GM12892 (cell line): ENCODE results near the gene RBMS1.

Source experiments
- POLR2A ChIP-seq: IDR thresholded peaks from 2 replicates; pipeline ENCODE4 v1.6.1; 2011; ENCODE audit warnings: low read depth, low read length, control low read depth
- TAF1 ChIP-seq: IDR thresholded peaks from 2 replicates; pipeline ENCODE4 v1.6.1; 2011; ENCODE audit warnings: low read depth, mild to moderate bottlenecking, control low read depth, low read length, borderline replicate concordance

DNA sequence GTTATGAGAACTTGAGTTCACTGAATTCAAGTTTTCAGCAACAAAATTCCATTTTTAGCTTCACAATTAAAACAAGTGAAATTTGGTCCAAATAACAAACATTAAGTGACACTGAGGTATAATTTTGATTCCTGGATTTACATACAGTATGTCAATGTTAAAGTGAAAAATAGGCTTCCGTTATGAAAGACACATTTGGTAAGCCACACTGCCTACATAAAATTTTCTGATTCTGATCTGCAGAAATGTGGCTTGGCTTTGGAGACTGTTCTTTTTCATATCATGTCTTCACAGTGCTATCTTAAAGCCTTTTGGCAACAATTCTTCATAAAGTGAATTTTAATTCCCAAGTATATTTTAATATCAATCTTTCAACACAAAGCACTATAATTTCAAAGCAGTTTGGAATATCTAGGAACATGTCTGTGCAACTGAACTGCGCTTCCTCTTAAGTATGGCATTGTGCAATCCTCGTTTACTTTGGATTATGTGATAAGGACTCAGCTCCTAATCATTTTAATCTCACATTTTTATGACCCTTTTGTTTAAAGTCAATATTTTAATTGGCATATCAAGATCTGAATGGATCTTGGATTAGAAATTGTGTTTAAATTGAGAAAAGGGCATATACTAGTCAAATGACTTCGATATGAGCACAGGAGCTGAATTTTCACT lies 60.0 kb downstream of the RBMS1 start:
- no peak for TF ChIP-seq POLR2A
- no peak for TF ChIP-seq TAF1
